GM04503 (cell line): ENCODE data around the gene INPP5K.

ENCODE experiments used
- DNase-seq: peaks from one replicate; pipeline ENCODE4 v3.0.0-alpha.2; 2012; ENCODE audit warnings: low read depth

The INPP5K gene

GRCh38 chr17:1505586-1505985 lies 10.8 kb downstream of the INPP5K start:
- no peak for DNase-seq

- DNase-seq = no peak
Measured at GRCh38 chr17:1504866-1505265, 11.5 kb downstream of the INPP5K start.

GRCh38 chr17:1503699-1504098 lies 12.7 kb downstream of the INPP5K start:
- DNase-seq = no peak

GRCh38 chr17:1498869-1499268 lies 17.5 kb downstream of the INPP5K start:
- DNase-seq = no peak

- no peak for DNase-seq
Measured at GRCh38 chr17:1498233-1498632, 18.2 kb downstream of the INPP5K start.

GRCh38 chr17:1497831-1498230 lies 18.6 kb downstream of the INPP5K start:
- no peak for DNase-seq

GRCh38 chr17:1496869-1497268 lies 19.5 kb downstream of the INPP5K start:
- no peak for DNase-seq

- no peak for DNase-seq
Measured at GRCh38 chr17:1495265-1495989, 21.0 kb downstream of the INPP5K start.

GRCh38 chr17:1494736-1495253 lies 21.6 kb downstream of the INPP5K start:
- DNase-seq = no peak

GRCh38 chr17:1494203-1494602 lies 22.2 kb downstream of the INPP5K start:
- DNase-seq = no peak

- DNase-seq = no peak
Measured at GRCh38 chr17:1493291-1493980, 23.0 kb downstream of the INPP5K start.

- DNase-seq = no peak
Measured at GRCh38 chr17:1492249-1493206, 23.9 kb downstream of the INPP5K start, which contains the start of gene MYO1C. Gene MYO1C, minus strand, starts transcription at chr17:1492686. Its CDS starts 199 bp downstream, at chr17:1492487.

- no peak for DNase-seq
Measured at GRCh38 chr17:1491443-1492248, 24.8 kb downstream of the INPP5K start.

- DNase-seq = no peak
Measured at GRCh38 chr17:1490643-1491442, 25.6 kb downstream of the INPP5K start.

- no peak for DNase-seq
Measured at GRCh38 chr17:1488826-1489270, 27.6 kb downstream of the INPP5K start.

GRCh38 chr17:1487939-1488825 lies 28.2 kb downstream of the INPP5K start:
- DNase-seq = no peak

GRCh38 chr17:1486802-1487695 lies 29.4 kb downstream of the INPP5K start:
- no peak for DNase-seq
